ENCODE data around the gene PDCL2. TPM values are rescaled to one million over a fixed set of nuclear protein-coding genes. Genes with fewer than 3 reads are reported as not detected.

Gene PDCL2, protein sequence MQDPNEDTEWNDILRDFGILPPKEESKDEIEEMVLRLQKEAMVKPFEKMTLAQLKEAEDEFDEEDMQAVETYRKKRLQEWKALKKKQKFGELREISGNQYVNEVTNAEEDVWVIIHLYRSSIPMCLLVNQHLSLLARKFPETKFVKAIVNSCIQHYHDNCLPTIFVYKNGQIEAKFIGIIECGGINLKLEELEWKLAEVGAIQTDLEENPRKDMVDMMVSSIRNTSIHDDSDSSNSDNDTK
- total RNA-seq = not detected

DNA sequence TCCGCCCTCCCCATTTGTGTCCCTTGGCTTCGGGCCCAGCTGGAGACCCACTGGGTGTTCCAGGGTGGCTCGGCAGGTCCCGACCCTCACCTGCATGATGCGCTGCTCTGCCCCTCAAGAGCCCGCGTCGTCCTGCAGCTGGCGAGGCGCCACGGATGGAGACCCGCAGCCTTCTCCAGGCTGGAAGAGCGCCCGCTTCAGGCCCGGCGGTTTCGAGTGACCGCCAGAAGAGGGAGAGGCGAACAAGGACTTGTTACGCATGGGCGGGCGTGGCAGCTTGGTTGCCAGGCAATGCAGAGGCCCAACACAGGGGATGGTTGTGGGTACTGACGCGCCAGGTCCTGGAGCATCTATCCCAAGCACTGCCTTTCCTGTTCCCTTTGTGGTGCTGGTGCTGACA, at the start of gene PDCL2:
PDCL2 (minus strand) TSS at position 232 of the 400 bp plus-strand sequence; CDS start at position 96, 136 bp downstream.
- Histone ChIP-seq H3K4me1 (no peaks in the 10 kb centered on the region), H3K27ac (no peak within 1 kb of the TSS), H3K36me3 (no peaks in the 10 kb centered on the region), H3K27me3 (no peaks in the 10 kb centered on the region), H3K4me3 (no peak within 1 kb of the TSS), H3K9me3 (no peaks in the 10 kb centered on the region)
- WGBS = 97% methylated on average over 24 of the region's 24 CpGs
- no peak for TF ChIP-seq EP300 (IDR thresholded peaks at IDR 0.05)
- no peak for TF ChIP-seq POLR2AphosphoS5 (IDR thresholded peaks at IDR 0.05)
- no peak for TF ChIP-seq POLR2A (IDR thresholded peaks at IDR 0.05)
- TF ChIP-seq, protein P1, sequence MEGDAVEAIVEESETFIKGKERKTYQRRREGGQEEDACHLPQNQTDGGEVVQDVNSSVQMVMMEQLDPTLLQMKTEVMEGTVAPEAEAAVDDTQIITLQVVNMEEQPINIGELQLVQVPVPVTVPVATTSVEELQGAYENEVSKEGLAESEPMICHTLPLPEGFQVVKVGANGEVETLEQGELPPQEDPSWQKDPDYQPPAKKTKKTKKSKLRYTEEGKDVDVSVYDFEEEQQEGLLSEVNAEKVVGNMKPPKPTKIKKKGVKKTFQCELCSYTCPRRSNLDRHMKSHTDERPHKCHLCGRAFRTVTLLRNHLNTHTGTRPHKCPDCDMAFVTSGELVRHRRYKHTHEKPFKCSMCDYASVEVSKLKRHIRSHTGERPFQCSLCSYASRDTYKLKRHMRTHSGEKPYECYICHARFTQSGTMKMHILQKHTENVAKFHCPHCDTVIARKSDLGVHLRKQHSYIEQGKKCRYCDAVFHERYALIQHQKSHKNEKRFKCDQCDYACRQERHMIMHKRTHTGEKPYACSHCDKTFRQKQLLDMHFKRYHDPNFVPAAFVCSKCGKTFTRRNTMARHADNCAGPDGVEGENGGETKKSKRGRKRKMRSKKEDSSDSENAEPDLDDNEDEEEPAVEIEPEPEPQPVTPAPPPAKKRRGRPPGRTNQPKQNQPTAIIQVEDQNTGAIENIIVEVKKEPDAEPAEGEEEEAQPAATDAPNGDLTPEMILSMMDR (IDR thresholded peaks at IDR 0.05) = no peak
- DNase-seq (ENCODE audit: low spot score in 2 of 2) = no peak

DNA sequence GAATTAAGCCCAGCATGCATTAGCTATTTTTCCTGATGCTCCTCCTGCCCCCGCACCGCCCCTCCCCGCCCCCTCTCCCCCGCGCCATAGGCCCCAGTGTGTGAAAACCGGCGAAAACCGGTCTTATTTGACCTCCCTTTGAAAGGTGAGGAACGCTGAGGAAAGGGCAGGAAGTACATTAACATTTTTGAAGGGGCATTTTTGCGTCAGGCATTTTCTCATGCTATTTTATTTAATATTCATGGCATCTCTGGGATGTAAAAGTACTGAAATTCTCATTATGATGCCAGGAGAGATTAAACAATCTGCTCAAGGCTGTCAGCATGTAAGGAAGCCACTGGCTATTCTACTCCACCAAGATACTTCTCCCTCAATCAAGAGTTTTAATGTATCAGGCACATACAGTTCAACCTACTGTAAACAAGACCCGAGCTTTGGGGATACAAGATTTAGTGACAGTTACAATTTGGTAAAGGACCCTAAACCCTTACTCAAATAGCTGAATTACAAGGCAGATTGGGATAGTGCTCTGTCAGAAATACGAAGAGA, 45.3 kb upstream of the PDCL2 start:
- H3K27me3 ChIP-seq = peaks cover 12% of the 10 kb centered on the region

DNA sequence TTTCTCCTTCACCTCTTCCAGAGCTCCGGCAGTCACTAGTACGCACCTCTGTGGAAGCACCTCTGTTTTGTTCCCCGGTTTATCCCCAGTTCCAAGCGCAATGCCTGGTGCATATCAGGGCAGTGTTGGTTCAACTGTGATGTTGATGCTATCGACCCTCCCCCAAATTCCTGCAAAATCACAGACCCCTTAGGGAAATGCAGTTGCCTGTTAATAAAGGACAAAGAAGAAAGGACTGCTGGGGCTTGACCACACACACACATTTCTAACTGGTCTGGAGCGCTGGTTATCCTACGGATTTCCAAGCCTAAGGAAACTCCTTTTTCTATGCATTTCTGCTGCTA, 44.6 kb upstream of the PDCL2 start:
- Histone ChIP-seq H3K36me3 (no peaks in the 10 kb centered on the region), H3K27ac (no peak overlapping the region), H3K9me3 (no peaks in the 10 kb centered on the region), H3K4me3 (peak overlapping the region; percentile 62), H3K27me3 (peaks cover 12% of the 10 kb centered on the region), H3K4me1 (peaks cover 17% of the 10 kb centered on the region)
- TF ChIP-seq POLR2A (IDR thresholded peaks at IDR 0.05) = no peak
- no peak for DNase-seq (ENCODE audit: low spot score in 2 of 2)
- WGBS = 14% methylated on average over 7 of the region's 7 CpGs

More for the DNA sequence above, 45.3 kb upstream of the PDCL2 start:
- 38% methylated on average over 12 of the region's 12 CpGs for whole genome bisulfite sequencing
- Histone ChIP-seq H3K9me3 (no peaks in the 10 kb centered on the region), H3K27ac (no peak overlapping the region), H3K4me3 (no peak overlapping the region), H3K36me3 (no peaks in the 10 kb centered on the region), H3K4me1 (peaks cover 17% of the 10 kb centered on the region)
- TF ChIP-seq EP300 (IDR thresholded peaks at IDR 0.05) = no peak
- no peak for DNase-seq (ENCODE audit: low spot score in 2 of 2)

DNA sequence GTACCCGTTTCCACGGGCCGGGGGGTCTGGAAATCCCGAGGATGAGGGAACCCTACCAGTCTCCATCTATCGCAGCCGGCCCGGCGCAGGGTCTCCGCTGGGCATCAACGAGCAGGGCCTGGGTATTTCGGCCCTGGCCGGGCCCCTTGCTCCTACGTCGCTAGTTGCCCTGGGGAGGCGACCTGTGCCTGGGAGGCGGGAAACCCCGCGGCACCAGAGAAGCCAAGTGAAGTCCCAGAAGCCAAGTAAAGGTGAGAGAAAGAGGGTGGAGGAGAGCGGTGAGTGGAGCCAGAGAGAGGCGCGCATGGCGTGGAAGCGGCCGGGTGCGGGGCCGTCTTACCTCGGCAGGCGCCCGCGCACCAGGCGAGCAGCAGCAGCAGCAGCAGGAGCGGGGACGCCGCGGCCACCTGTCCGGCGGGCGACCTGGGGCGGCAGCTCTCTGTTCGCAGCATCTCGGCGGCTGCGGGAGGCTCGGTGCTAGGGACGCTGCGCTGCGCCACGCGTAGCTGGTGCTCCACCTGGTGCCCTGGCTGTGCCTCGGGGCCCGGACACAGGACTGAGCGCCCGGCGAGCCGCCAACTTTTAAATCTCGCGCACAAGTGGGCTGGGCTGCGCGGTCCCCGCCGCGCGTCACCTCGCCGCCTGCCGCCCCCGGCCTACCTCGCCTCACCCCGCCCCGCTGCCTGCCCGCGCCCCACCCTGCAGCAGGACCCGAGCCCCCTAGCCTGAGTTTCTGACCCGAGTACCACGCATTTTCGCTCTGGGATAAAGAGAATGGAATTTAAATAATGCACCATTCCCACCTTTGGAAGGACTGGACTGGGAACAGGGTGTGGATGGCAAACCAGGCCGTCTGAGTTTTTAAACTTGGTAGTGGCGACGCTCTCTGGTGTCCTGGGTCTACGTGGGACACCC, 44.0 kb upstream of the PDCL2 start, which contains the start of gene NMU:
NMU (minus strand) TSS at position 558 of the 915 bp plus-strand sequence; CDS start at position 452, 106 bp downstream.
- Histone ChIP-seq H3K36me3 (no peaks in the 10 kb centered on the region), H3K9me3 (no peaks in the 10 kb centered on the region), H3K27ac (peak within 1 kb of the TSS; percentile 20), H3K27me3 (peaks cover 12% of the 10 kb centered on the region), H3K4me1 (peaks cover 17% of the 10 kb centered on the region), H3K4me3 (peak within 1 kb of the TSS; percentile 62)
- WGBS = 0% methylated on average over 30 of the region's 80 CpGs
- TF ChIP-seq POLR2A (IDR thresholded peaks at IDR 0.05) (no peak), POLR2AphosphoS5 (IDR thresholded peaks at IDR 0.05) (no peak), EP300 (IDR thresholded peaks at IDR 0.05) (no peak)
- TF ChIP-seq, protein P1 (IDR thresholded peaks at IDR 0.05) = no peak
- DNase-seq (ENCODE audit: low spot score in 2 of 2) = peak in 1 of 2 donors; percentile 56

DNA sequence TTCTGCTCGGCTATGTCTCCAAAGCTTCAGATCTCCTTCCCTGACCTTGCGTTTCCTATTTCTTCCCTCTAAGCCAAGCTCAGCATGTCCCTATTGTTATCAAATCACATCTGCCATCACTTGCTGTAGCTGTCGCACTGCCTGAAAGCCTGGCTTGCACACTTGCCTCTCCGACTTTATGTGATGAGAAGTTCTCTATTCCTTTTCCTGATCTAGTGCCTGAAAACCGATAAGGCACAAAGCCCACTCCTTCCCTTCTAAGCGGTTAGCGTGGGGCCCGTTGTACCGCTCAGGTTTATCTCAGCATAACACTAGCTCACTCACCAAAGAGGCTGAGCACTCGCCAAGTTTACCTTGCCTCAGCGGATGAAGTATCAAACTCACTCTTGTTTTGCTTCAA, 43.2 kb upstream of the PDCL2 start:
- Histone ChIP-seq H3K4me3 (peak overlapping the region; percentile 62), H3K36me3 (no peaks in the 10 kb centered on the region), H3K27ac (no peak overlapping the region), H3K9me3 (no peaks in the 10 kb centered on the region), H3K27me3 (peaks cover 12% of the 10 kb centered on the region), H3K4me1 (peaks cover 17% of the 10 kb centered on the region)
- TF ChIP-seq POLR2A (IDR thresholded peaks at IDR 0.05) = no peak
- no peak for TF ChIP-seq EP300 (IDR thresholded peaks at IDR 0.05)
- TF ChIP-seq, protein P1 (IDR thresholded peaks at IDR 0.05) = no peak
- no peak for TF ChIP-seq POLR2AphosphoS5 (IDR thresholded peaks at IDR 0.05)
- WGBS = 5% methylated on average over 11 of the region's 11 CpGs
- DNase-seq (ENCODE audit: low spot score in 2 of 2) = no peak

Data from suprapubic skin (tissue), 4 donors.